NCI-H2171 (cell line): ENCODE data around the gene TPCN2.

Experiments
- DNase-seq: peaks from one replicate; lab custom pipeline; 2025; lab: John Stamatoyannopoulos, UW

Gene TPCN2

DNA sequence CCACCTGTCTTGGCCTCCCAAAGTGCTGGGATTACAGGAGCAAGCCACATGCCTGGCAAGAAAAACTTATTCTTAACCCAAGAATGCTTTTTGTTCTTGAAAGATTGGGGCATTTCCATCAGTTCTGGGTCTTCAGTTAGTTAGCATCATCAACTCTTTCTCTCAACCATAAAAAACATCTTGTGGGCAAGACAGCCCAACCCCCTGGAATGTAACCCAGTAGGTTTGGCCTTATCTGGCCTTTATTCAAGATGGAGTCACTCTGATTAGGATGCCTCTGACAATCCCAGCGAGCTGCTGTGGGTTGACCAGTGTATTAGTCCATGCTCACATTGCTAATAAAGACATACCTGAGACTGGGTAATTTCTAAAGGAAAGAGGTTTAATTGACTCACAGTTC, 9.2 kb upstream of the TPCN2 start:
- DNase-seq = no peak

- DNase-seq = no peak
These were observed 8.7 kb upstream of the TPCN2 start for GRCh38 chr11:69040051-69040450.

DNA sequence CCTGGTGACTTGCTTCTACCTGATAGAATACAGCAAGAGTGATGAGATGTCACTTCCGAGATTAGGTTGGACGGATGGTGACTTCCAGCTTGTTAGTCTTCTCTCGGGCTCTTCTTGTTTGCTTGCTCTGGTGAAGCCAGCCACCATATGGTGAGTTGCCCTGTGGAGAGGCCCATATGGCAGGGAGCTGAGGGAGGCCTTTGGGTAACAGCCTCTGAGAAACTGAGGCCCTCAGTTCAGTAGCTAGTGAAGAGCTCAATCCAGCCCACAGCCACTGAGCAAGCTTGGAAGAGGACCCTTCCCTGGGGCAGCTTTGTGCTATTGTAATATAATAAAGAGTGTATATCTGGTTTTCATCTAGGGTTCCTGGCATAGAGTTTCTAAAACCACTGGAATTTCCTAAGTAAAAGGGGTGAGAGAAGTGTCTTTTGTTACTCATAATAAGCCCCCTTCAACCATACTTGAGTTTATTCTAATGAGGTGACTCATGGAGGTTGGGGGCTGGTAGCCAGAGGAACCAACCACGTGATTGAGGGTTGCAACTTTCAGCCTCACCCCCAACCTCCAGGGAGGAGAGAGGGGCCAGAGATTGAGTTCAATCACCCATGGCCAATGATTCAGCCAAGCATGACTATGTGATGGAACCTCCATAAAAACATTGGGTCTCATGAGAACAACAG, 8.0 kb upstream of the TPCN2 start:
- no peak for DNase-seq

GRCh38 chr11:69041516-69041915, 7.2 kb upstream of the TPCN2 start:
- DNase-seq = no peak

GRCh38 chr11:69044111-69045013, 4.4 kb upstream of the TPCN2 start:
- DNase-seq = peak; percentile 13

- DNase-seq = no peak
These were observed 570 bp upstream of the TPCN2 start for GRCh38 chr11:69048031-69048693.

GRCh38 chr11:69049490-69049867, 747 bp downstream of the TPCN2 start:
- no peak for DNase-seq

- no peak for DNase-seq
These were observed 2.1 kb downstream of the TPCN2 start for GRCh38 chr11:69050592-69051380.

GRCh38 chr11:69051381-69052342, 2.9 kb downstream of the TPCN2 start:
- no peak for DNase-seq

GRCh38 chr11:69052343-69053168, 3.8 kb downstream of the TPCN2 start:
- DNase-seq = no peak

DNA sequence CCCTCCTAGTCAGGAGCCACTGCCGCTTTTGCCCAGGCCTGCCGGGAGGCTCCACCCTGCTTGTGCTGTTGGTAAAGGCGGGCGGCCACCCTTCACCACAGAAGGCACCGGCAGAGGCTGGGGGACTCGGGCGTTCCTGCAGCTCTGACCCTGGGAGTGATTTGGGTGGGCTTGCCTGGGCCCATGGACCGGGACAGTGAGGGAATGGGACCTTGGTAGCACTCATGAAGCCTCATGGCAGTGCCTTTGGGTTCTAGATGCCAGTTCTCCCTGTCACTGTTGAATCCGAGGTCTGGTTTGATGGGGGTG, 4.4 kb downstream of the TPCN2 start:
- no peak for DNase-seq

GRCh38 chr11:69053546-69054396, 5.0 kb downstream of the TPCN2 start:
- no peak for DNase-seq

DNA sequence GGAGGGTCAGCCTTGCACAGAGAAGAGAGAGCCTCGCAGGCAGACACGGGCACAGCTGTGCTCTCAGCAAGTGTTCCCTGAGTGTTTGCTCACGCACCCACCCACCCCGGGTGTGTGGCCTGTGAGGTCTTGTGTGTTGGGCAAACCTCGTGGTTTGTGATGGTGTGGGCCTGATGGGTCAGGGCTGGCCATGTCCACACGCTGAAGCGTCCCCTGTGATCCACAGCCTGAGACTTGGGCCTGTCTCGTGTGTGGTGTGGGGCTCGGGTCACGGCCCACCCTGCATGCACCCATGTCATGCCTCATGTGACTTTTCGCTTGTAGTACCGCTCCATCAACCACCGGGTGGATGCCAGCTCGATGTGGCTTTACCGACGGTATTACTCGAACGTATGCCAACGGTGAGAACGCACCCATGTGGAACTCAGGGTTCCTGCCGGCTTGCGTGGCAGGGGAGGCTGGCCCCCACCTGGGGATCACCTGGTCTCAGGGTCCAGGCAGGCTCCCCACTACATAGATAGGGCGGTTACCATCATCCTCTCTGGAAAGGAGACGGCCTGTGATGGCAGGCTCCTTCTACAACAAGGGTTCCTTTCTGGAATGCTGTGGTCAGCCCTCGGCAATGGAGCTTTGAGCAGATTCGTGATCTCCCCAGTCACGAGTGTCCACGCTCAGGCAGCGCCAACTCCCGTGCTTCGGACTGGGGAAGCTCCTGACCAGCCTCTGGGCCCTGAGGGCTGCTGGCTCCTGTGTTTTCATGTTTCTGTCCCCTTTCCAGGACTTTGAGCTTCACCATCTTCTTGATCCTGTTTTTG, 5.9 kb downstream of the TPCN2 start:
- no peak for DNase-seq

DNA sequence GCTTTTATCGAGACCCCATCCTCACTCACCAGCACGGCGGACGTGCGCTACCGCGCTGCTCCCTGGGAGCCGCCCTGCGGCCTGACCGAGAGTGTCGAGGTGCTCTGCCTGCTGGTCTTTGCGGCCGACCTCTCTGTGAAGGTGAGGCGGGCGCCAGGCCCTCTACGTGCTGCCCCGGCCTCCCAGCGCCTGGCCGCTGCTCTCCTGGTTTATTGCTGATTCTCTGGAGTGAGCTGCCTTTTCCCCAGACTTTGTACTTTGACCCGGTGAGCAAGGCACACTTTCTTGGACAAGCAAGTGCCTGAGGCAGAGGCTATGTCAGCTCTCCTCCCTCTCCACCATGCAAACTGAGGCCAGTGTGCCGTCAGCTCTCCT, 6.5 kb downstream of the TPCN2 start:
- DNase-seq = no peak

DNA sequence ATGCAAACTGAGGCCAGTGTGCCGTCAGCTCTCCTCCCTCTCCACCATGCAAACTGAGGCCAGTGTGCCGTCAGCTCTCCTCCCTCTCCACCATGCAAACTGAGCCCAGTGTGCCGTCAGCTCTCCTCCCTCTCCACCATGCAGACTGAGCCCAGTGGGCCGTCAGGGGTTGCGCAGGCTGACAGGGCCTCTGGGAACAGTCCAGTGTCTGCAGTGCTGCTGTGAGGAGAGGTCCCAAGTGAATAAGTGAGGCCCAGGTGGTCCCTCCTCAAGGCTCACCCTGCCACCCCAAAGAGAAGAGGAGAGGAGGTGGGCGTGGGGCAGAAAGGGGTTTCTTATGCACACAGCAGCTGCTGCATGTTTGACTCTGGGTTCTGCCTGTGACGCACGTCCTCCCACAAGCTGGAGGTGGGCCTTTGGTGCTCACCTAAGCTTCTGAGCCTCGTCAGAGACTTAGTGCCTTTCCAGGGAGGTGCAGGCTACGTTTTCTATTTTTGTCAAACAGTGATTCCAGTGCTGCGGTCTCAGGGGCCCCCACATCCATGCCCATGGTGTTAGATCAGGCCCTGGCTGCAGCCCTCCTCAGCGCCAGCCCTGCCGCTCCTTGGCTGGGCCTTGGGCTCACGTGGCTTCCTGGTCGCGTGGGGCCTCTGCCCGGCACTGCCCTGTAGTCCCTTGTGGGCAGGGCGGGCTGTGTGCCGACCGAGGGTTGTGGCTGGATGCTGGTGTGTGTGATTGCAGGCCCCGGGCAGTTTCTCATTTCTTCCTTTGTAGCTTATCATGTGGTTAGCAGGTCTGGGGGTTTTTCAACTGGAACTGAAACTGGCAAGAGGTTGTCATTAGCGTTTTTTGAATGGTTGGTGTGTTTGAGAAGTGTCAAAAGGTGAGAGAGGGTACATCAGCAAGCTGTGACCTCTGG, 7.1 kb downstream of the TPCN2 start:
- no peak for DNase-seq

DNA sequence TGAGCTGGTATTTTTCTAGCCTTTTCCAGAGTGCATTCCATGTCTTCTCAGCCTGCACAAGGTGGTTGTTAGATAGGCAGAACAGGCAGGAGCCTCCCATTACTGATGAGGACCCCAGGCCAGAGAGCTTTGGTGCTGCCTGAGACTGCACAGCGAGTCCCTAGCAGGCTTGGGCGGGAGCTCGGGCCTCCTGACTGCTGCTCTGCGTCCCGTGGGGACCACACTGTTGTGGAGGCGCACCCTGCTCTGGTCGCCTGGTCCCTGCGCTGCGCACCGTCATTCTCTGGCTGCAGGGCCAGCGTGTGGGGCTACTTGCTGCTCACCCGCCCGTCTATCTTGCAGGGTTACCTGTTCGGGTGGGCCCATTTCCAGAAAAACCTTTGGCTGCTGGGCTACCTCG, 8.5 kb downstream of the TPCN2 start:
- no peak for DNase-seq

DNA sequence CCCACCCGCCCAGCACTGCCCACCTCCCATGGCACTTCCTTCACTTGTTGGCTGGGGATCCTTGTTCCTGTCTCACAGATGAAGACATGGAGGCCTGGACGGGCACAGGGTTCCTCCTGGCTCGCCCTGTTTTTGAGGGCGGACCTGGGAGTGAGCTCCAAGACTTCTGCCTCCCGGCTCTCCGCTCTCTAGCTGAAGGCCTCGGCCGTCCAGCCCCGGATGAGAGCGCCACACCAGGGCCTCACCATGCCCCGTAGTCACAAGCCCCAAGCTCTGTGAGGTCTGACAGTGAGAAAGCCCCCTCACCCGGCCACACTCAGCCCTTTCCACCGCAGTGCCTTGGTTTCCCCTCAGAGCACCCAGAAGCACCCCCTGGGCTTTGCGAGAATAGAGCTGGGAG, 9.1 kb downstream of the TPCN2 start:
- DNase-seq = no peak
